GM18508 (cell line): Measurements from ENCODE around the gene MYBPH.

Source experiments
- ATAC-seq: cut with Tn5 transposase; IDR thresholded peaks from one replicate; pipeline ENCODE4 v1.9.1; 2021; ENCODE audit warnings: moderate number of reproducible peaks; ENCODE audit not compliant: insufficient read depth, unreplicated experiment

MYBPH gene

GRCh38 chr1:203152158-203153034 lies 23.2 kb downstream of the MYBPH start:
- ATAC-seq = no peak

GRCh38 chr1:203151362-203152157 lies 24.1 kb downstream of the MYBPH start:
- ATAC-seq = no peak

GRCh38 chr1:203150511-203151297 lies 24.9 kb downstream of the MYBPH start:
- ATAC-seq = no peak

GRCh38 chr1:203149188-203149840 lies 26.3 kb downstream of the MYBPH start:
- ATAC-seq = no peak

- ATAC-seq = no peak
These were observed 27.0 kb downstream of the MYBPH start for GRCh38 chr1:203148579-203148978.

- no peak for ATAC-seq
These were observed 27.5 kb downstream of the MYBPH start for GRCh38 chr1:203148127-203148526.

- ATAC-seq = no peak
These were observed 28.2 kb downstream of the MYBPH start for GRCh38 chr1:203147376-203147775.

- ATAC-seq = no peak
These were observed 29.1 kb downstream of the MYBPH start for GRCh38 chr1:203146537-203146936.

- no peak for ATAC-seq
These were observed 29.6 kb downstream of the MYBPH start for GRCh38 chr1:203146042-203146369.

- ATAC-seq = no peak
These were observed 30.1 kb downstream of the MYBPH start for GRCh38 chr1:203145321-203146041.

- ATAC-seq = no peak
These were observed 31.0 kb downstream of the MYBPH start for GRCh38 chr1:203144661-203145060.

- ATAC-seq = no peak
These were observed 32.0 kb downstream of the MYBPH start for GRCh38 chr1:203143641-203144040.

- no peak for ATAC-seq
These were observed 32.8 kb downstream of the MYBPH start for GRCh38 chr1:203142684-203143408.

GRCh38 chr1:203142124-203142523 lies 33.5 kb downstream of the MYBPH start:
- no peak for ATAC-seq

- ATAC-seq = no peak
These were observed 34.7 kb downstream of the MYBPH start for GRCh38 chr1:203140743-203141520.

GRCh38 chr1:203139976-203140475 lies 35.6 kb downstream of the MYBPH start:
- no peak for ATAC-seq

GRCh38 chr1:203138066-203138465 lies 37.6 kb downstream of the MYBPH start:
- no peak for ATAC-seq

- no peak for ATAC-seq
These were observed 38.3 kb downstream of the MYBPH start for GRCh38 chr1:203137324-203137723.
